CD4-positive, CD25-positive, alpha-beta regulatory T cell (primary cell): ENCODE data around the gene GRIK3. TPM values are rescaled to one million over a fixed set of nuclear protein-coding genes. Genes with fewer than 3 reads are reported as not detected.

Source experiments
- ATAC-seq, 2 donors: fragments of 150-1000 bp; cut with Tn5 transposase; one replicate each; pipeline ENCODE4 v1.10.0; 2021; ENCODE audit warnings: low read depth in 2 of 2, moderate number of reproducible peaks in 2 of 2, moderate library complexity in 1 of 2
- DNase-seq, 3 donors: peaks; one replicate each; pipeline versions ENCODE4 v3.0.0 to v3.0.0-alpha.2; 2012 to 2022; ENCODE audit warnings: mixed read lengths in 1 of 3
- H3K27ac ChIP-seq: one replicate; pipeline ENCODE4 v1.7.0; 2013; ENCODE audit warnings: mild to moderate bottlenecking, low read length; ENCODE audit not compliant: insufficient read depth, poor library complexity, severe bottlenecking
- H3K27me3 ChIP-seq: one replicate; pipeline ENCODE4 v1.7.0; 2013; ENCODE audit warnings: low read length; ENCODE audit not compliant: control insufficient read depth, insufficient read depth
- H3K36me3 ChIP-seq: one replicate; pipeline ENCODE4 v1.7.0; 2013; ENCODE audit warnings: mild to moderate bottlenecking, low read length, moderate library complexity; ENCODE audit not compliant: control insufficient read depth, insufficient read depth
- H3K4me1 ChIP-seq: 2 replicates; pipeline ENCODE4 v1.7.0; 2013; ENCODE audit warnings: mild to moderate bottlenecking, low read length; ENCODE audit not compliant: insufficient read depth, control insufficient read depth, poor library complexity, severe bottlenecking
- H3K4me3 ChIP-seq: one replicate; pipeline ENCODE4 v1.7.0; 2013; ENCODE audit warnings: low read depth, mild to moderate bottlenecking, low read length, moderate library complexity
- H3K9me3 ChIP-seq, 2 experiments: 1 replicate in 1 of 2; 2 replicates in 1 of 2; pipeline ENCODE4 v1.7.0; 2013; ENCODE audit warnings: low read length in 2 of 2, mild to moderate bottlenecking in 1 of 2, moderate library complexity in 1 of 2; ENCODE audit not compliant: control insufficient read depth in 2 of 2
- H3K27ac Mint-ChIP-seq, 3 donors: one replicate each; pipeline ENCODE4 v1.8.0; 2020 to 2022; ENCODE audit warnings: mild to moderate bottlenecking in 3 of 3, mixed read lengths in 3 of 3, moderate library complexity in 2 of 3
- H3K27me3 Mint-ChIP-seq: one replicate; pipeline ENCODE4 v1.8.0; 2022; ENCODE audit warnings: mild to moderate bottlenecking, mixed read lengths
- H3K36me3 Mint-ChIP-seq: one replicate; pipeline ENCODE4 v1.8.0; 2020; ENCODE audit warnings: mixed read lengths
- H3K4me1 Mint-ChIP-seq, 4 donors: one replicate each; pipeline ENCODE4 v1.8.0; 2020 to 2022; ENCODE audit warnings: mixed read lengths in 4 of 4, mild to moderate bottlenecking in 1 of 4
- H3K4me3 Mint-ChIP-seq, 4 donors: one replicate each; pipeline ENCODE4 v1.8.0; 2020 to 2022; ENCODE audit warnings: mild to moderate bottlenecking in 4 of 4, mixed read lengths in 4 of 4, moderate library complexity in 3 of 4
- H3K9me3 Mint-ChIP-seq, 7 donors: one replicate each; pipeline ENCODE4 v1.8.0; 2020 to 2022; ENCODE audit warnings: mixed read lengths in 7 of 7, mild to moderate bottlenecking in 3 of 7, moderate library complexity in 2 of 7
- polyA plus RNA-seq, 4 donors: library from polyadenylated mRNA; unstranded; fragments of 300-500 nt; fragmentation: Illumina TruSeq; gene quantifications; one replicate each; pipeline ENCODE4 v1.2.3, GENCODE V29; 2021
- total RNA-seq: library from RNA; stranded (reverse); gene quantifications from one replicate; pipeline ENCODE4 v1.2.3, GENCODE V29; 2022

GRIK3 gene
- total and polyA plus RNA-seq, 5 donors from 2014 or later: not detected

GRCh38 chr1:36835696-36836095, 198.6 kb downstream of the GRIK3 start:
- H3K4me3 ChIP-seq: no peak overlapping the region
- Mint-ChIP-seq H3K27me3 (peaks cover 19% of the 10 kb centered on the region), H3K4me3 (no peak overlapping the region), H3K27ac (no peak overlapping the region), H3K36me3 (no peaks in the 10 kb centered on the region), H3K9me3 (no peaks in the 10 kb centered on the region), H3K4me1 (no peaks in the 10 kb centered on the region)
- H3K27ac ChIP-seq: no peak overlapping the region
- no peaks in the 10 kb centered on the region for H3K4me1 ChIP-seq
- no peaks in the 10 kb centered on the region for H3K36me3 ChIP-seq
- H3K27me3 ChIP-seq: no peaks in the 10 kb centered on the region
- H3K9me3 ChIP-seq: no peaks in the 10 kb centered on the region
- DNase-seq (no peak), ATAC-seq (no peak)

- H3K27ac Mint-ChIP-seq: no peak overlapping the region
These were observed 199.2 kb downstream of the GRIK3 start for GRCh38 chr1:36835017-36835695.

GRCh38 chr1:36834586-36834985, 199.7 kb downstream of the GRIK3 start:
- no peak for ATAC-seq
- H3K4me3 ChIP-seq: no peak overlapping the region
- Mint-ChIP-seq H3K36me3 (no peaks in the 10 kb centered on the region), H3K9me3 (no peaks in the 10 kb centered on the region), H3K4me3 (no peak overlapping the region), H3K27ac (no peak overlapping the region), H3K4me1 (no peaks in the 10 kb centered on the region), H3K27me3 (peaks cover 19% of the 10 kb centered on the region)
- H3K9me3 ChIP-seq: no peaks in the 10 kb centered on the region
- no peaks in the 10 kb centered on the region for H3K36me3 ChIP-seq
- no peak for DNase-seq
- H3K27me3 ChIP-seq: no peaks in the 10 kb centered on the region
- H3K4me1 ChIP-seq: no peaks in the 10 kb centered on the region
- no peak overlapping the region for H3K27ac ChIP-seq

More at GRCh38 chr1:36835017-36835695, 199.2 kb downstream of the GRIK3 start:
- no peak overlapping the region for H3K4me3 ChIP-seq
- ATAC-seq (no peak), DNase-seq (no peak)
- Mint-ChIP-seq H3K4me3 (no peak overlapping the region), H3K27me3 (peaks cover 19% of the 10 kb centered on the region), H3K4me1 (no peaks in the 10 kb centered on the region), H3K36me3 (no peaks in the 10 kb centered on the region), H3K9me3 (no peaks in the 10 kb centered on the region)
- no peaks in the 10 kb centered on the region for H3K27me3 ChIP-seq
- H3K4me1 ChIP-seq: no peaks in the 10 kb centered on the region
- H3K36me3 ChIP-seq: no peaks in the 10 kb centered on the region
- no peak overlapping the region for H3K27ac ChIP-seq
- H3K9me3 ChIP-seq: no peaks in the 10 kb centered on the region

GRCh38 chr1:36831186-36831810, 203.0 kb downstream of the GRIK3 start:
- Histone ChIP-seq H3K36me3 (no peaks in the 10 kb centered on the region), H3K9me3 (no peaks in the 10 kb centered on the region), H3K27ac (no peak overlapping the region), H3K4me3 (no peak overlapping the region), H3K27me3 (no peaks in the 10 kb centered on the region), H3K4me1 (no peaks in the 10 kb centered on the region)
- Mint-ChIP-seq H3K27me3 (peaks cover 13% of the 10 kb centered on the region), H3K4me3 (no peak overlapping the region), H3K36me3 (no peaks in the 10 kb centered on the region), H3K4me1 (no peaks in the 10 kb centered on the region), H3K27ac (no peak overlapping the region), H3K9me3 (no peaks in the 10 kb centered on the region)
- ATAC-seq (no peak), DNase-seq (no peak)

- peak overlapping the region in 1 of 3 donors; percentile 24 for H3K27ac Mint-ChIP-seq
- no peaks in the 10 kb centered on the region for H3K27me3 ChIP-seq
- H3K4me1 Mint-ChIP-seq: no peaks in the 10 kb centered on the region
- H3K9me3 ChIP-seq: no peaks in the 10 kb centered on the region
- no peak overlapping the region for H3K27ac ChIP-seq
- H3K4me1 ChIP-seq: no peaks in the 10 kb centered on the region
- H3K4me3 Mint-ChIP-seq: no peak overlapping the region
- ATAC-seq (no peak), DNase-seq (no peak)
- H3K4me3 ChIP-seq: no peak overlapping the region
- peaks cover 17% of the 10 kb centered on the region for H3K27me3 Mint-ChIP-seq
- H3K9me3 Mint-ChIP-seq: peaks cover 0 to 2% (median 0%) of the 10 kb centered on the region in 7 donors
- H3K36me3 Mint-ChIP-seq: no peaks in the 10 kb centered on the region
- H3K36me3 ChIP-seq: no peaks in the 10 kb centered on the region
These were observed 204.4 kb downstream of the GRIK3 start for GRCh38 chr1:36829961-36830360.

- Histone ChIP-seq H3K27me3 (no peaks in the 10 kb centered on the region), H3K4me3 (no peak overlapping the region), H3K27ac (no peak overlapping the region), H3K4me1 (no peaks in the 10 kb centered on the region), H3K9me3 (no peaks in the 10 kb centered on the region), H3K36me3 (no peaks in the 10 kb centered on the region)
- Mint-ChIP-seq H3K9me3 (peaks cover 0 to 2% (median 0%) of the 10 kb centered on the region in 7 donors), H3K4me3 (no peak overlapping the region), H3K27me3 (peaks cover 23% of the 10 kb centered on the region), H3K27ac (no peak overlapping the region), H3K4me1 (no peaks in the 10 kb centered on the region), H3K36me3 (no peaks in the 10 kb centered on the region)
- ATAC-seq: no peak
- no peak for DNase-seq
These were observed 205.2 kb downstream of the GRIK3 start for GRCh38 chr1:36829066-36829465.

- no peak for ATAC-seq
- H3K27ac Mint-ChIP-seq: no peak overlapping the region
These were observed 209.1 kb downstream of the GRIK3 start for GRCh38 chr1:36825226-36825625.

GRCh38 chr1:36824390-36824861, 209.9 kb downstream of the GRIK3 start:
- H3K4me3 ChIP-seq: no peak overlapping the region
- no peaks in the 10 kb centered on the region for H3K4me1 Mint-ChIP-seq
- no peaks in the 10 kb centered on the region for H3K4me1 ChIP-seq
- peaks cover 15% of the 10 kb centered on the region for H3K27me3 Mint-ChIP-seq
- H3K36me3 Mint-ChIP-seq: no peaks in the 10 kb centered on the region
- DNase-seq (no peak), ATAC-seq (no peak)
- H3K4me3 Mint-ChIP-seq: no peak overlapping the region
- H3K27ac ChIP-seq: no peak overlapping the region
- peaks cover 0 to 2% (median 0%) of the 10 kb centered on the region in 7 donors for H3K9me3 Mint-ChIP-seq
- no peak overlapping the region for H3K27ac Mint-ChIP-seq
- H3K9me3 ChIP-seq: no peaks in the 10 kb centered on the region
- no peaks in the 10 kb centered on the region for H3K27me3 ChIP-seq
- no peaks in the 10 kb centered on the region for H3K36me3 ChIP-seq

More at GRCh38 chr1:36825226-36825625, 209.1 kb downstream of the GRIK3 start:
- no peaks in the 10 kb centered on the region for H3K36me3 Mint-ChIP-seq
- no peak overlapping the region for H3K4me3 ChIP-seq
- no peaks in the 10 kb centered on the region for H3K27me3 ChIP-seq
- no peaks in the 10 kb centered on the region for H3K9me3 ChIP-seq
- no peaks in the 10 kb centered on the region for H3K36me3 ChIP-seq
- peaks cover 15% of the 10 kb centered on the region for H3K27me3 Mint-ChIP-seq
- no peaks in the 10 kb centered on the region for H3K4me1 Mint-ChIP-seq
- no peak overlapping the region for H3K4me3 Mint-ChIP-seq
- peaks cover 0 to 2% (median 0%) of the 10 kb centered on the region in 7 donors for H3K9me3 Mint-ChIP-seq
- no peak for DNase-seq
- H3K27ac ChIP-seq: no peak overlapping the region
- no peaks in the 10 kb centered on the region for H3K4me1 ChIP-seq
